HL-60/S4 treated with retinoic acid at 250 ng/mL for 4 days and 3 days (cell line): ENCODE results near the gene CTBP2.

Experiments
- in situ Hi-C: fragments of 300-500 bp; cut with MboI; formaldehyde crosslinking; loops from 2 replicates; pipeline ENCODE4 v1.7.0; 2022; ENCODE audit warnings: low sequenced_read_pairs

The CTBP2 gene

GRCh38 chr10:125011926-125012705 lies 148.2 kb downstream of the CTBP2 start:
- in situ Hi-C loops = no loop called here

- in situ Hi-C loops = no loop called here
Observed at GRCh38 chr10:125011171-125011925, 149.0 kb downstream of the CTBP2 start.

- in situ Hi-C loops = no loop called here
Observed at GRCh38 chr10:125010362-125010761, 150.0 kb downstream of the CTBP2 start.

- in situ Hi-C loops = no loop called here
Observed at GRCh38 chr10:125009661-125010161, 150.7 kb downstream of the CTBP2 start.

- in situ Hi-C loops = no loop called here
Observed at GRCh38 chr10:125008689-125009638, 151.4 kb downstream of the CTBP2 start.

- in situ Hi-C loops = no loop called here
Observed at GRCh38 chr10:125007436-125007835, 152.9 kb downstream of the CTBP2 start.

GRCh38 chr10:125006921-125007426 lies 153.4 kb downstream of the CTBP2 start:
- in situ Hi-C loops = no loop called here

GRCh38 chr10:125006188-125006680 lies 154.1 kb downstream of the CTBP2 start:
- in situ Hi-C loops = no loop called here

GRCh38 chr10:125005312-125006187 lies 154.8 kb downstream of the CTBP2 start:
- in situ Hi-C loops = no loop called here

GRCh38 chr10:125004571-125005311 lies 155.6 kb downstream of the CTBP2 start:
- in situ Hi-C loops = no loop called here

GRCh38 chr10:125003901-125004467 lies 156.4 kb downstream of the CTBP2 start:
- in situ Hi-C loops = no loop called here

- in situ Hi-C loops = no loop called here
Observed at GRCh38 chr10:125003146-125003900, 157.0 kb downstream of the CTBP2 start.

GRCh38 chr10:125002423-125003145 lies 157.8 kb downstream of the CTBP2 start:
- in situ Hi-C loops = no loop called here

GRCh38 chr10:125002047-125002422 lies 158.3 kb downstream of the CTBP2 start:
- in situ Hi-C loops = no loop called here

- in situ Hi-C loops = no loop called here
Observed at GRCh38 chr10:125001313-125002046, 158.9 kb downstream of the CTBP2 start.
